HCT116 (cell line): ENCODE results near the gene CWC27. TPM values are rescaled to one million over a fixed set of nuclear protein-coding genes. Genes with fewer than 3 reads are reported as not detected.

Experiments
- ATAC-seq: fragments of 200-7000 bp; cut with Tn5 transposase; 2 replicates; pipeline ENCODE4 v1.9.1; 2020; ENCODE audit warnings: mild to moderate bottlenecking, moderate library complexity
- BruUV-seq: library from RNA; stranded (reverse); fragments of 400-500 nt; replicated peaks from 2 replicates; lab custom pipeline; 2021; lab: Mats Ljungman, UMichigan
- CTCF ChIA-PET: fragments of 300-600 bp; sonication (Branson Sonifier 250); formaldehyde crosslinking; loops from one replicate; lab custom pipeline; 2021; ENCODE audit warnings: antibody characterized with exemption; lab: Charles Lee
- POLR2A ChIA-PET: fragments of 300-600, 350-600 bp; sonication (Branson Sonifier 250); formaldehyde crosslinking; loops from one replicate; lab custom pipeline; 2021; ENCODE audit warnings: antibody characterized with exemption; lab: Charles Lee
- RAD21 ChIA-PET, 2 experiments: fragments of 300-600 bp; sonication (Branson Sonifier 250); formaldehyde crosslinking; loops; one replicate each; lab custom pipeline; 2023; ENCODE audit warnings: low total read pairs in 2 of 2; ENCODE audit not compliant: uncharacterized antibody in 2 of 2, unreplicated experiment in 2 of 2, low non-redundant PET in 1 of 2; lab: Charles Lee
- DNase-seq: peaks from one replicate; pipeline ENCODE4 v3.0.0-alpha.2; 2010; ENCODE audit warnings: low read depth, low spot score
- H2AFZ ChIP-seq: fragments of 200-600 bp; shearing (Covaris generic), sonication (generic); 2 replicates; pipeline ENCODE4 v1.6.1; 2017; ENCODE audit warnings: low read depth, mixed run types, mixed read lengths, antibody characterized with exemption, low read length; ENCODE audit not compliant: poor library complexity, severe bottlenecking
- H3K27ac ChIP-seq: 2 replicates; pipeline ENCODE4 v1.5.1; 2012; ENCODE audit warnings: low read depth, low read length
- H3K27me3 ChIP-seq: fragments of 200-600 bp; sonication (generic); 2 replicates; pipeline ENCODE4 v1.6.1; 2016; ENCODE audit warnings: mixed run types, low read length, mixed read lengths; ENCODE audit not compliant: insufficient read depth
- H3K36me3 ChIP-seq, 2 experiments: fragments of 200-500 bp in 1 of 2; fragments of 200-600 bp in 1 of 2; sonication (Bioruptor generic) in 1 of 2; sonication (generic) in 1 of 2; 2 replicates each; pipeline versions ENCODE4 v1.5.1 to v1.6.1; 2014 to 2016; ENCODE audit warnings: low read length in 2 of 2, inconsistent platforms in 1 of 2, mixed read lengths in 1 of 2, mixed run types in 1 of 2; ENCODE audit not compliant: insufficient read depth in 2 of 2, control insufficient read depth in 1 of 2
- H3K4me1 ChIP-seq, 2 experiments: fragments of 200-600 bp in 1 of 2; sonication (generic) in 1 of 2; 2 replicates each; pipeline versions ENCODE4 v1.5.1 to v1.6.1; 2012 to 2017; ENCODE audit warnings: low read length in 2 of 2, inconsistent platforms in 1 of 2, mild to moderate bottlenecking in 1 of 2, mixed read lengths in 1 of 2, mixed run types in 1 of 2, moderate library complexity in 1 of 2; ENCODE audit not compliant: insufficient read depth in 2 of 2, control insufficient read depth in 1 of 2
- H3K4me2 ChIP-seq: fragments of 200-600 bp; sonication (generic); 2 replicates; pipeline ENCODE4 v1.6.1; 2017; ENCODE audit warnings: mixed run types, low read length, mixed read lengths
- H3K4me3 ChIP-seq, 2 experiments: fragments of 200-600 bp in 1 of 2; sonication (generic) in 1 of 2; replicated peaks in 1 of 2; 2 replicates each; pipeline ENCODE4 v1.5.1; 2011 to 2016; ENCODE audit warnings: low read length in 2 of 2, control low read depth in 1 of 2, low read depth in 1 of 2, mild to moderate bottlenecking in 1 of 2, mixed read lengths in 1 of 2, mixed run types in 1 of 2
- H3K79me2 ChIP-seq: fragments of 200-600 bp; sonication (generic); 2 replicates; pipeline ENCODE4 v1.6.1; 2017; ENCODE audit warnings: mild to moderate bottlenecking, mixed run types, low read length, moderate library complexity, mixed read lengths; ENCODE audit not compliant: insufficient read depth
- H3K9ac ChIP-seq: fragments of 200-600 bp; sonication (generic); 2 replicates; pipeline ENCODE4 v1.6.1; 2016; ENCODE audit warnings: low read length, mixed read lengths
- H3K9me2 ChIP-seq: fragments of 200-600 bp; sonication (generic), shearing (Covaris generic); 2 replicates; pipeline ENCODE4 v1.6.1; 2017; ENCODE audit warnings: mixed run types, mild to moderate bottlenecking, moderate library complexity; ENCODE audit not compliant: insufficient read depth
- H3K9me3 ChIP-seq, 2 experiments: fragments of 200-500 bp in 1 of 2; fragments of 200-600 bp in 1 of 2; sonication (Bioruptor generic) in 1 of 2; sonication (generic) in 1 of 2; 2 replicates each; pipeline ENCODE4 v1.6.1; 2014 to 2017; ENCODE audit warnings: low read length in 2 of 2, mixed read lengths in 2 of 2, inconsistent platforms in 1 of 2, low read depth in 1 of 2, mild to moderate bottlenecking in 1 of 2, mixed run types in 1 of 2, moderate library complexity in 1 of 2; ENCODE audit not compliant: control insufficient read depth in 1 of 2, insufficient read depth in 1 of 2
- H4K20me1 ChIP-seq: fragments of 200-600 bp; sonication (generic), shearing (Covaris generic); 2 replicates; pipeline ENCODE4 v1.6.1; 2017; ENCODE audit warnings: mixed run types, mild to moderate bottlenecking, moderate library complexity; ENCODE audit not compliant: insufficient read depth
- CEBPB ChIP-seq: IDR thresholded peaks from 2 replicates; pipeline ENCODE4 v1.6.1; 2012; ENCODE audit warnings: low read depth
- FOSL1 ChIP-seq: IDR thresholded peaks from 2 replicates; pipeline ENCODE4 v1.6.1; 2012; ENCODE audit warnings: low read depth
- JUND ChIP-seq: IDR thresholded peaks from 2 replicates; pipeline ENCODE4 v1.6.1; 2012
- MAX ChIP-seq: IDR thresholded peaks from 2 replicates; pipeline ENCODE4 v1.6.1; 2012
- POLR2A ChIP-seq: IDR thresholded peaks from 2 replicates; pipeline ENCODE4 v1.7.0; 2011; ENCODE audit warnings: borderline replicate concordance; ENCODE audit not compliant: insufficient read depth, insufficient read length; ENCODE audit errors: extremely low read depth
- SP1 ChIP-seq: IDR thresholded peaks from 2 replicates; pipeline ENCODE4 v1.6.1; 2012; ENCODE audit warnings: low read depth
- SRF ChIP-seq: IDR thresholded peaks from 2 replicates; pipeline ENCODE4 v1.6.1; 2012; ENCODE audit warnings: low read depth
- TCF7L2 ChIP-seq: IDR thresholded peaks from 2 replicates; pipeline ENCODE4 v1.7.0; 2011; ENCODE audit warnings: borderline replicate concordance, inconsistent platforms; ENCODE audit not compliant: insufficient read depth, insufficient read length; ENCODE audit errors: extremely low read depth
- YY1 ChIP-seq: IDR thresholded peaks from 2 replicates; pipeline ENCODE4 v1.6.1; 2011; ENCODE audit warnings: low read length, low read depth, moderate library complexity, mild to moderate bottlenecking; ENCODE audit not compliant: insufficient replicate concordance; ENCODE audit errors: extremely low read depth
- ZBTB33 ChIP-seq: IDR thresholded peaks from 2 replicates; pipeline ENCODE4 v1.6.1; 2011; ENCODE audit warnings: mild to moderate bottlenecking, low read length, moderate library complexity; ENCODE audit not compliant: insufficient replicate concordance; ENCODE audit errors: extremely low read depth
- ZFX ChIP-seq: fragments of 450-650 bp; IDR thresholded peaks from 2 replicates; pipeline ENCODE4 v1.6.1; 2017
- ZNF274 ChIP-seq: fragments of 200-500 bp; sonication (Bioruptor generic); IDR thresholded peaks from 2 replicates; pipeline ENCODE4 v1.6.1; 2014; ENCODE audit warnings: mild to moderate bottlenecking, low read depth, low read length, inconsistent platforms
- intact Hi-C: fragments of 100-400 bp; cut with micrococcal nuclease; formaldehyde crosslinking; loops from 2 replicates; pipeline ENCODE4 v1.10.0; 2022
- total RNA-seq: library from RNA; stranded (reverse); gene quantifications from one replicate; pipeline ENCODE4 v1.2.1, GENCODE V29; 2021; ENCODE audit not compliant: unreplicated experiment
- TF ChIP-seq, protein P1 (sequence below), 3 experiments: fragments of 200-600 bp in 1 of 3; sonication (generic) in 1 of 3; IDR thresholded peaks in 2 of 3; conservative IDR thresholded peaks in 1 of 3; 2 replicates each; pipeline ENCODE4 v1.5.1; 2012 to 2017; ENCODE audit warnings: low read depth in 2 of 3, low read length in 2 of 3, antibody characterized with exemption in 1 of 3, borderline replicate concordance in 1 of 3, control low read depth in 1 of 3, mild to moderate bottlenecking in 1 of 3, mixed read lengths in 1 of 3, mixed run types in 1 of 3, moderate library complexity in 1 of 3; ENCODE audit not compliant: insufficient read depth in 1 of 3

The CWC27 gene
- total RNA-seq, 1 experiment from 2014 or later: 29.1 TPM

- TF ChIP-seq ZBTB33: no peak
- TF ChIP-seq TCF7L2: no peak
- no peak for TF ChIP-seq YY1
- TF ChIP-seq MAX: no peak
Observed at GRCh38 chr5:64836190-64836755, 67.5 kb downstream of the CWC27 start (continued).

- TF ChIP-seq CEBPB (no peak), ZFX (no peak), ZNF274 (no peak), JUND (no peak), SP1 (no peak), SRF (no peak), POLR2A (no peak), FOSL1 (no peak), TCF7L2 (no peak)
- TF ChIP-seq, protein P1, sequence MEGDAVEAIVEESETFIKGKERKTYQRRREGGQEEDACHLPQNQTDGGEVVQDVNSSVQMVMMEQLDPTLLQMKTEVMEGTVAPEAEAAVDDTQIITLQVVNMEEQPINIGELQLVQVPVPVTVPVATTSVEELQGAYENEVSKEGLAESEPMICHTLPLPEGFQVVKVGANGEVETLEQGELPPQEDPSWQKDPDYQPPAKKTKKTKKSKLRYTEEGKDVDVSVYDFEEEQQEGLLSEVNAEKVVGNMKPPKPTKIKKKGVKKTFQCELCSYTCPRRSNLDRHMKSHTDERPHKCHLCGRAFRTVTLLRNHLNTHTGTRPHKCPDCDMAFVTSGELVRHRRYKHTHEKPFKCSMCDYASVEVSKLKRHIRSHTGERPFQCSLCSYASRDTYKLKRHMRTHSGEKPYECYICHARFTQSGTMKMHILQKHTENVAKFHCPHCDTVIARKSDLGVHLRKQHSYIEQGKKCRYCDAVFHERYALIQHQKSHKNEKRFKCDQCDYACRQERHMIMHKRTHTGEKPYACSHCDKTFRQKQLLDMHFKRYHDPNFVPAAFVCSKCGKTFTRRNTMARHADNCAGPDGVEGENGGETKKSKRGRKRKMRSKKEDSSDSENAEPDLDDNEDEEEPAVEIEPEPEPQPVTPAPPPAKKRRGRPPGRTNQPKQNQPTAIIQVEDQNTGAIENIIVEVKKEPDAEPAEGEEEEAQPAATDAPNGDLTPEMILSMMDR (IDR thresholded peaks at IDR 0.05 in 2 of 3, conservative IDR thresholded peaks at IDR 0.05 in 1 of 3; ENCODE audit: borderline replicate concordance in 1 of 3, insufficient read depth in 1 of 3, low read depth in 2 of 3, low read length in 2 of 3): no peak
- Histone ChIP-seq H3K4me2 (no peak overlapping the region), H3K9me2 (no peaks in the 10 kb centered on the region), H2AFZ (no peak overlapping the region), H3K27ac (no peak overlapping the region), H3K9me3 (no peaks in the 10 kb centered on the region), H4K20me1 (no peaks in the 10 kb centered on the region), H3K9ac (no peak overlapping the region), H3K4me3 (no peak overlapping the region), H3K4me1 (no peaks in the 10 kb centered on the region), H3K79me2 (no peaks in the 10 kb centered on the region), H3K27me3 (no peaks in the 10 kb centered on the region), H3K36me3 (no peaks in the 10 kb centered on the region)
- intact Hi-C loops: no loop called here
- BruUV-seq: no TSS peak
- CTCF ChIA-PET: no interaction called here
- ATAC-seq: no peak
- RAD21 ChIA-PET: no interaction called here
- no peak for DNase-seq
- POLR2A ChIA-PET: no interaction called here
Observed at GRCh38 chr5:64836786-64837185, 68.1 kb downstream of the CWC27 start.
